DOHH2 (cell line): ENCODE results near the gene PRKN.

ENCODE experiments used
- H3F3A ChIP-seq: fragments of 200-600 bp; sonication (generic), shearing (Covaris generic); 2 replicates; pipeline ENCODE4 v1.6.0; 2016; ENCODE audit warnings: antibody characterized with exemption, mild to moderate bottlenecking; ENCODE audit not compliant: control insufficient read depth, insufficient read depth
- H3K27ac ChIP-seq: fragments of 200-600 bp; sonication (generic); 2 replicates; pipeline ENCODE4 v1.5.1; 2014; ENCODE audit warnings: low read depth, mild to moderate bottlenecking, low read length, moderate library complexity
- H3K27me3 ChIP-seq: fragments of 200-600 bp; sonication (generic); 2 replicates; pipeline ENCODE4 v1.6.1; 2014; ENCODE audit warnings: mild to moderate bottlenecking, low read length, mixed read lengths; ENCODE audit not compliant: control insufficient read depth
- H3K36me3 ChIP-seq: fragments of 200-600 bp; sonication (generic); 2 replicates; pipeline ENCODE4 v1.6.1; 2014; ENCODE audit warnings: mild to moderate bottlenecking, low read length, moderate library complexity, mixed read lengths; ENCODE audit not compliant: control insufficient read depth
- H3K4me1 ChIP-seq: fragments of 200-600 bp; sonication (generic); 2 replicates; pipeline ENCODE4 v1.6.1; 2014; ENCODE audit warnings: mild to moderate bottlenecking, low read length, mixed read lengths; ENCODE audit not compliant: control insufficient read depth
- H3K4me2 ChIP-seq: fragments of 200-600 bp; sonication (generic); 2 replicates; pipeline ENCODE4 v1.6.0; 2014; ENCODE audit warnings: mild to moderate bottlenecking, low read length, moderate library complexity
- H3K4me3 ChIP-seq: fragments of 200-600 bp; sonication (generic); 2 replicates; pipeline ENCODE4 v1.5.1; 2014; ENCODE audit warnings: mild to moderate bottlenecking, low read length, mixed read lengths
- H3K79me2 ChIP-seq: fragments of 200-600 bp; sonication (generic); 2 replicates; pipeline ENCODE4 v1.6.1; 2014; ENCODE audit warnings: mild to moderate bottlenecking, low read length, mixed read lengths; ENCODE audit not compliant: control insufficient read depth
- H3K9me2 ChIP-seq: fragments of 200-600 bp; sonication (generic); replicated peaks from 2 replicates; pipeline ENCODE4 v1.6.1; 2014; ENCODE audit warnings: mild to moderate bottlenecking, low read length, mixed read lengths; ENCODE audit not compliant: control insufficient read depth
- H3K9me3 ChIP-seq: fragments of 200-600 bp; sonication (generic); 2 replicates; pipeline ENCODE4 v1.6.1; 2014; ENCODE audit warnings: antibody characterized with exemption, low read length, mixed read lengths; ENCODE audit not compliant: control insufficient read depth, insufficient read depth
- H4K20me1 ChIP-seq: fragments of 200-600 bp; sonication (generic); 2 replicates; pipeline ENCODE4 v1.6.0; 2014; ENCODE audit warnings: low read depth, mild to moderate bottlenecking, antibody characterized with exemption, low read length, moderate library complexity; ENCODE audit not compliant: control insufficient read depth, insufficient read depth
- EZH2phosphoT487 ChIP-seq: fragments of 200-600 bp; sonication (generic); IDR thresholded peaks from 2 replicates; pipeline ENCODE4 v1.6.1; 2017; ENCODE audit warnings: borderline replicate concordance, mild to moderate bottlenecking, antibody characterized with exemption, low read length, moderate library complexity, mixed read lengths
- TF ChIP-seq, protein P1 (sequence below): fragments of 200-600 bp; sonication (generic); IDR thresholded peaks from one replicate; pipeline ENCODE4 v1.5.1; 2014; ENCODE audit warnings: antibody characterized with exemption, mild to moderate bottlenecking, low read depth, low read length; ENCODE audit not compliant: poor library complexity, severe bottlenecking

Gene PRKN

GRCh38 chr6:162701551-162701950 lies 26.0 kb downstream of the PRKN start:
- no peaks in the 10 kb centered on the region for H3K79me2 ChIP-seq
- no peaks in the 10 kb centered on the region for H4K20me1 ChIP-seq
- H3K27me3 ChIP-seq, result no peaks in the 10 kb centered on the region
- H3K36me3 ChIP-seq, result no peaks in the 10 kb centered on the region
- no peak overlapping the region for H3K4me3 ChIP-seq
- TF ChIP-seq EZH2phosphoT487, result no peak
- TF ChIP-seq, protein P1, sequence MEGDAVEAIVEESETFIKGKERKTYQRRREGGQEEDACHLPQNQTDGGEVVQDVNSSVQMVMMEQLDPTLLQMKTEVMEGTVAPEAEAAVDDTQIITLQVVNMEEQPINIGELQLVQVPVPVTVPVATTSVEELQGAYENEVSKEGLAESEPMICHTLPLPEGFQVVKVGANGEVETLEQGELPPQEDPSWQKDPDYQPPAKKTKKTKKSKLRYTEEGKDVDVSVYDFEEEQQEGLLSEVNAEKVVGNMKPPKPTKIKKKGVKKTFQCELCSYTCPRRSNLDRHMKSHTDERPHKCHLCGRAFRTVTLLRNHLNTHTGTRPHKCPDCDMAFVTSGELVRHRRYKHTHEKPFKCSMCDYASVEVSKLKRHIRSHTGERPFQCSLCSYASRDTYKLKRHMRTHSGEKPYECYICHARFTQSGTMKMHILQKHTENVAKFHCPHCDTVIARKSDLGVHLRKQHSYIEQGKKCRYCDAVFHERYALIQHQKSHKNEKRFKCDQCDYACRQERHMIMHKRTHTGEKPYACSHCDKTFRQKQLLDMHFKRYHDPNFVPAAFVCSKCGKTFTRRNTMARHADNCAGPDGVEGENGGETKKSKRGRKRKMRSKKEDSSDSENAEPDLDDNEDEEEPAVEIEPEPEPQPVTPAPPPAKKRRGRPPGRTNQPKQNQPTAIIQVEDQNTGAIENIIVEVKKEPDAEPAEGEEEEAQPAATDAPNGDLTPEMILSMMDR, result no peak
- H3K9me2 ChIP-seq, result no peaks in the 10 kb centered on the region
- H3K27ac ChIP-seq, result no peak overlapping the region
- H3K9me3 ChIP-seq, result no peaks in the 10 kb centered on the region
- no peaks in the 10 kb centered on the region for H3F3A ChIP-seq
- no peak overlapping the region for H3K4me2 ChIP-seq
- no peaks in the 10 kb centered on the region for H3K4me1 ChIP-seq

- Histone ChIP-seq H3K4me1 (no peaks in the 10 kb centered on the region), H3F3A (no peaks in the 10 kb centered on the region)
- TF ChIP-seq EZH2phosphoT487, result no peak
- TF ChIP-seq, protein P1, result no peak
Measured at GRCh38 chr6:162700966-162701365, 26.6 kb downstream of the PRKN start.

DNA sequence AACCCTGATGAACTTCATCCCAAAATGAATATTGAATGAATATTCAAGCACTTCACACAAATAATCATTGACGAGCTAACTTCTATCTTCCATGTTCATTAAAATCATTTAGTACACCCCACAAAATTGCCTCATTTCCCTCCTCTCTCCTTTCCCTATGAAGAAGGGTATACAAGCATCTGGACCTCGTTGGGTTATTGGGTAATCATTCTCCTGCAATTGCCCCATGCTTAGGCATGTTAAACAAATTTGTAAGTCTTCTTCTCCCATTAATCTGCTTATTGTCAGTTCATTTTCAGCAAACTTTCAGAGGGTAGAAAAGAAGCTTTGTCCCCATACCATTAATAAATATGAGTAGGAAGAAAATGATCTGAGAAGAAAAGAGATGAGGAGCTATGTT lies 27.6 kb downstream of the PRKN start:
- Histone ChIP-seq H3K4me3 (no peak overlapping the region), H3K4me1 (no peaks in the 10 kb centered on the region), H3F3A (no peaks in the 10 kb centered on the region), H3K36me3 (no peaks in the 10 kb centered on the region), H3K9me3 (no peaks in the 10 kb centered on the region), H3K79me2 (no peaks in the 10 kb centered on the region), H3K27ac (no peak overlapping the region), H4K20me1 (no peaks in the 10 kb centered on the region), H3K9me2 (no peaks in the 10 kb centered on the region), H3K4me2 (no peak overlapping the region), H3K27me3 (no peaks in the 10 kb centered on the region)
- TF ChIP-seq, protein P1, result no peak

More at GRCh38 chr6:162700966-162701365, 26.6 kb downstream of the PRKN start:
- no peaks in the 10 kb centered on the region for H3K9me3 ChIP-seq
- no peak overlapping the region for H3K4me2 ChIP-seq
- H3K36me3 ChIP-seq, result no peaks in the 10 kb centered on the region
- H3K27me3 ChIP-seq, result no peaks in the 10 kb centered on the region
- H3K79me2 ChIP-seq, result no peaks in the 10 kb centered on the region
- no peaks in the 10 kb centered on the region for H3K9me2 ChIP-seq
- no peaks in the 10 kb centered on the region for H4K20me1 ChIP-seq
- no peak overlapping the region for H3K4me3 ChIP-seq
- H3K27ac ChIP-seq, result no peak overlapping the region

DNA sequence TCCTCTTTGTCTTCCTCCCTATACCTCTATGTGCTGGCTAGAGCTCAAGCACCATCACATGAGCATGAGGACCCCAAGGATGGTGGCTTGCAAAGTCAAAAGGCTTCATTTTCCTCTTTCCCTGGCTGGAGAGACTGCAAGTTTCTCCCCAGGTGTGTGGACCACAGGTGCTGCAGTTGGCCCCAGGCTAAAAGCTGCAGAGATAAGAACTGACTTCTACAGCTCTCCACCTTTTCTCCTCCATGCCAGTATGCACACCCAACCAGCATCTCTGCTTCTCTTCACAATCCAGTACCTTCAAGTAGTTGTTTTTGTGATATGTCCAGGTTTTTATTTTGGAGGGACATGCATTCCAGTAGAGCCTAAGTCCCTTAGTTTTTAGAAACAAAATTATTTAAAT lies 29.1 kb downstream of the PRKN start:
- H3F3A ChIP-seq, result no peaks in the 10 kb centered on the region
- no peaks in the 10 kb centered on the region for H3K79me2 ChIP-seq
- no peak overlapping the region for H3K27ac ChIP-seq
- no peak overlapping the region for H3K4me3 ChIP-seq
- H3K36me3 ChIP-seq, result no peaks in the 10 kb centered on the region
- no peaks in the 10 kb centered on the region for H3K27me3 ChIP-seq
- H3K4me1 ChIP-seq, result no peaks in the 10 kb centered on the region
- H3K9me3 ChIP-seq, result no peaks in the 10 kb centered on the region
- no peak for TF ChIP-seq EZH2phosphoT487
- TF ChIP-seq, protein P1, result no peak
- no peak overlapping the region for H3K4me2 ChIP-seq
- no peaks in the 10 kb centered on the region for H4K20me1 ChIP-seq
- H3K9me2 ChIP-seq, result no peaks in the 10 kb centered on the region
